Glutamatergic neuron (in vitro differentiated cells): ENCODE data around the gene CTSO. TPM values are rescaled to one million over a fixed set of nuclear protein-coding genes. Genes with fewer than 3 reads are reported as not detected.
A peak's percentile ranks its signal among the peaks of the same experiment; 100 is the strongest.

Source experiments
- DNase-seq: peaks from one replicate; pipeline ENCODE4 v3.0.0; 2022
- H3K27ac Mint-ChIP-seq: one replicate; pipeline ENCODE4 v1.8.0; 2020; ENCODE audit warnings: mild to moderate bottlenecking, mixed read lengths, inconsistent platforms; ENCODE audit not compliant: unreplicated experiment
- H3K27me3 Mint-ChIP-seq: one replicate; pipeline ENCODE4 v1.8.0; 2020; ENCODE audit warnings: mild to moderate bottlenecking, moderate library complexity, mixed read lengths, inconsistent platforms; ENCODE audit not compliant: unreplicated experiment
- H3K36me3 Mint-ChIP-seq: one replicate; pipeline ENCODE4 v1.8.0; 2020; ENCODE audit warnings: mild to moderate bottlenecking, mixed read lengths, inconsistent platforms; ENCODE audit not compliant: unreplicated experiment
- H3K4me1 Mint-ChIP-seq: one replicate; pipeline ENCODE4 v1.8.0; 2020; ENCODE audit warnings: mild to moderate bottlenecking, low read depth, mixed read lengths, inconsistent platforms; ENCODE audit not compliant: unreplicated experiment
- H3K4me3 Mint-ChIP-seq: one replicate; pipeline ENCODE4 v1.8.0; 2020; ENCODE audit warnings: mild to moderate bottlenecking, mixed read lengths, inconsistent platforms; ENCODE audit not compliant: unreplicated experiment
- H3K9me3 Mint-ChIP-seq: one replicate; pipeline ENCODE4 v1.8.0; 2020; ENCODE audit warnings: mild to moderate bottlenecking, moderate library complexity, mixed read lengths, inconsistent platforms; ENCODE audit not compliant: unreplicated experiment
- CTCF ChIP-seq: fragments of 200-600 bp; sonication (generic); IDR thresholded peaks from one replicate; pipeline ENCODE4 v1.5.0; 2021; ENCODE audit not compliant: partially characterized antibody, unreplicated experiment
- total RNA-seq: library from RNA; stranded (reverse); fragmentation: NEBNext Ultra II Directional; extraction: Animal tissue kit (Norgen Biotek cat#: 25700); gene quantifications from one replicate; pipeline ENCODE4 v1.2.1, GENCODE V29; 2021; ENCODE audit not compliant: unreplicated experiment

Gene CTSO
- total RNA-seq, 1 donor from 2014 or later = 2.2 TPM

GRCh38 chr4:155909615-155910226 lies 43.9 kb downstream of the CTSO start:
- no peak for TF ChIP-seq CTCF
- no peak overlapping the region for H3K27ac Mint-ChIP-seq
- no peaks in the 10 kb centered on the region for H3K27me3 Mint-ChIP-seq
- no peaks in the 10 kb centered on the region for H3K36me3 Mint-ChIP-seq
- H3K9me3 Mint-ChIP-seq = no peaks in the 10 kb centered on the region
- DNase-seq = no peak
- peaks cover 14% of the 10 kb centered on the region for H3K4me1 Mint-ChIP-seq
- no peak overlapping the region for H3K4me3 Mint-ChIP-seq

GRCh38 chr4:155908187-155909139 lies 45.2 kb downstream of the CTSO start:
- H3K9me3 Mint-ChIP-seq = no peaks in the 10 kb centered on the region
- TF ChIP-seq CTCF = no peak
- H3K27ac Mint-ChIP-seq = no peak overlapping the region
- H3K27me3 Mint-ChIP-seq = no peaks in the 10 kb centered on the region
- H3K4me3 Mint-ChIP-seq = no peak overlapping the region
- peaks cover 14% of the 10 kb centered on the region for H3K4me1 Mint-ChIP-seq
- no peak for DNase-seq
- H3K36me3 Mint-ChIP-seq = no peaks in the 10 kb centered on the region

- no peaks in the 10 kb centered on the region for H3K9me3 Mint-ChIP-seq
- DNase-seq = no peak
- no peak overlapping the region for H3K4me3 Mint-ChIP-seq
- no peaks in the 10 kb centered on the region for H3K36me3 Mint-ChIP-seq
- H3K4me1 Mint-ChIP-seq = peaks cover 14% of the 10 kb centered on the region
- peak overlapping the region; percentile 53 for H3K27ac Mint-ChIP-seq
- H3K27me3 Mint-ChIP-seq = no peaks in the 10 kb centered on the region
- no peak for TF ChIP-seq CTCF
Measured at GRCh38 chr4:155907556-155907955, 46.1 kb downstream of the CTSO start.

GRCh38 chr4:155906554-155907247 lies 47.0 kb downstream of the CTSO start:
- Mint-ChIP-seq H3K36me3 (no peaks in the 10 kb centered on the region), H3K27ac (peak overlapping the region; percentile 53), H3K4me3 (peak overlapping the region; percentile 49), H3K4me1 (peaks cover 14% of the 10 kb centered on the region), H3K9me3 (no peaks in the 10 kb centered on the region), H3K27me3 (no peaks in the 10 kb centered on the region)
- no peak for TF ChIP-seq CTCF
- no peak for DNase-seq

GRCh38 chr4:155904331-155904730 lies 49.3 kb downstream of the CTSO start:
- Mint-ChIP-seq H3K4me3 (no peak overlapping the region), H3K27ac (no peak overlapping the region), H3K4me1 (peaks cover 14% of the 10 kb centered on the region), H3K9me3 (no peaks in the 10 kb centered on the region), H3K36me3 (no peaks in the 10 kb centered on the region), H3K27me3 (no peaks in the 10 kb centered on the region)
- TF ChIP-seq CTCF = no peak
- DNase-seq = no peak
